NCI-H345 treated with DMSO at 0.1 percent for 48 hours (cell line): ENCODE measurements around the gene PSD4.

ENCODE experiments used
- DNase-seq: peaks from one replicate; lab custom pipeline; 2025; ENCODE audit not compliant: unreplicated experiment; lab: John Stamatoyannopoulos, UW

Gene PSD4

GRCh38 chr2:113173542-113174375, at the start of gene PSD4:
PSD4 (plus strand) TSS chr2:113173971; CDS start chr2:113182457, 8,486 bp downstream.
- DNase-seq: no peak

GRCh38 chr2:113124181-113124961, 49.4 kb upstream of the PSD4 start:
- DNase-seq: no peak

- DNase-seq: no peak
Measured at GRCh38 chr2:113124984-113125855, 48.6 kb upstream of the PSD4 start.

- DNase-seq: no peak
Measured at GRCh38 chr2:113126845-113127645, 46.7 kb upstream of the PSD4 start, which contains the start of gene IL1RN. IL1RN (plus strand) TSS chr2:113127598; CDS start chr2:113127625, 27 bp downstream.

GRCh38 chr2:113127646-113128570, 45.9 kb upstream of the PSD4 start:
- no peak for DNase-seq

GRCh38 chr2:113129519-113130078, 44.2 kb upstream of the PSD4 start:
- no peak for DNase-seq

GRCh38 chr2:113131352-113132185, 42.2 kb upstream of the PSD4 start:
- DNase-seq: no peak

GRCh38 chr2:113132414-113133021, 41.3 kb upstream of the PSD4 start:
- DNase-seq: no peak

GRCh38 chr2:113133704-113134598, 39.8 kb upstream of the PSD4 start:
- DNase-seq: no peak

GRCh38 chr2:113134717-113135116, 39.1 kb upstream of the PSD4 start:
- DNase-seq: no peak

- no peak for DNase-seq
Measured at GRCh38 chr2:113135317-113135716, 38.5 kb upstream of the PSD4 start.

- peak; percentile 33 for DNase-seq
Measured at GRCh38 chr2:113136828-113137775, 36.7 kb upstream of the PSD4 start.

GRCh38 chr2:113137827-113138226, 35.9 kb upstream of the PSD4 start:
- DNase-seq: no peak

GRCh38 chr2:113138428-113139322, 35.1 kb upstream of the PSD4 start:
- peak; percentile 25 for DNase-seq
